KMS-11 (cell line): ENCODE data around the gene ANAPC16.

Experiments
- H2AFZ ChIP-seq: fragments of 200-600 bp; sonication (generic); 2 replicates; pipeline ENCODE4 v1.6.1; 2016; ENCODE audit warnings: antibody characterized with exemption, mixed run types, low read depth
- H3K27ac ChIP-seq: fragments of 200-600 bp; sonication (generic); 2 replicates; pipeline ENCODE4 v1.6.1; 2016; ENCODE audit warnings: mild to moderate bottlenecking, mixed run types
- H3K27me3 ChIP-seq: fragments of 200-600 bp; sonication (generic); 2 replicates; pipeline ENCODE4 v1.6.1; 2017; ENCODE audit warnings: mild to moderate bottlenecking, low read depth, mixed run types, moderate library complexity; ENCODE audit not compliant: insufficient read depth
- H3K36me3 ChIP-seq: fragments of 200-600 bp; sonication (generic); 2 replicates; pipeline ENCODE4 v1.6.1; 2017; ENCODE audit warnings: mild to moderate bottlenecking, mixed run types; ENCODE audit not compliant: insufficient read depth
- H3K4me1 ChIP-seq: fragments of 200-600 bp; sonication (generic); 2 replicates; pipeline ENCODE4 v1.6.1; 2016; ENCODE audit warnings: mild to moderate bottlenecking, low read depth, mixed run types; ENCODE audit not compliant: poor library complexity, severe bottlenecking
- H3K4me2 ChIP-seq: fragments of 200-600 bp; sonication (generic); 2 replicates; pipeline ENCODE4 v1.7.0; 2016; ENCODE audit warnings: mild to moderate bottlenecking, mixed run types
- H3K4me3 ChIP-seq: fragments of 200-600 bp; sonication (generic); IDR thresholded peaks from 2 replicates; pipeline ENCODE4 v1.6.1; 2017; ENCODE audit warnings: low read depth, low read length, mixed read lengths; ENCODE audit not compliant: insufficient read depth
- H3K79me2 ChIP-seq: fragments of 200-600 bp; sonication (generic); 2 replicates; pipeline ENCODE4 v1.6.1; 2016; ENCODE audit warnings: low read depth, mixed run types; ENCODE audit not compliant: insufficient read depth
- H3K9ac ChIP-seq: fragments of 200-600 bp; sonication (generic); 2 replicates; pipeline ENCODE4 v1.6.1; 2016; ENCODE audit warnings: mild to moderate bottlenecking, mixed run types
- H4K20me1 ChIP-seq: fragments of 200-600 bp; sonication (generic); 2 replicates; pipeline ENCODE4 v1.6.1; 2016; ENCODE audit warnings: mild to moderate bottlenecking, mixed run types; ENCODE audit not compliant: insufficient read depth
- CTCF ChIP-seq: fragments of 200-600 bp; sonication (generic); conservative IDR thresholded peaks from 2 replicates; pipeline ENCODE4 v1.6.1; 2017; ENCODE audit warnings: low read depth, mild to moderate bottlenecking, antibody characterized with exemption, low read length, moderate library complexity, mixed read lengths

Gene ANAPC16

GRCh38 chr10:72186258-72186981 lies 29.4 kb upstream of the ANAPC16 start:
- Histone ChIP-seq H3K27ac (no peak overlapping the region), H3K4me1 (no peaks in the 10 kb centered on the region), H3K4me2 (no peak overlapping the region), H3K4me3 (no peak overlapping the region), H3K27me3 (no peaks in the 10 kb centered on the region), H2AFZ (no peak overlapping the region), H3K36me3 (no peaks in the 10 kb centered on the region), H3K79me2 (no peaks in the 10 kb centered on the region), H3K9ac (no peak overlapping the region), H4K20me1 (no peaks in the 10 kb centered on the region)
- TF ChIP-seq CTCF: no peak

- H3K27ac ChIP-seq: no peak overlapping the region
- no peak overlapping the region for H2AFZ ChIP-seq
- no peaks in the 10 kb centered on the region for H3K4me1 ChIP-seq
- no peaks in the 10 kb centered on the region for H3K27me3 ChIP-seq
- H3K4me2 ChIP-seq: no peak overlapping the region
- H3K36me3 ChIP-seq: no peaks in the 10 kb centered on the region
- H3K4me3 ChIP-seq: no peak overlapping the region
- H4K20me1 ChIP-seq: no peaks in the 10 kb centered on the region
- no peak for TF ChIP-seq CTCF
- H3K79me2 ChIP-seq: no peaks in the 10 kb centered on the region
- no peak overlapping the region for H3K9ac ChIP-seq
Measured at GRCh38 chr10:72186982-72187330, 28.9 kb upstream of the ANAPC16 start.

- Histone ChIP-seq H3K4me2 (no peak overlapping the region), H3K4me1 (no peaks in the 10 kb centered on the region), H3K4me3 (no peak overlapping the region), H3K36me3 (no peaks in the 10 kb centered on the region), H4K20me1 (no peaks in the 10 kb centered on the region), H3K27me3 (no peaks in the 10 kb centered on the region), H2AFZ (no peak overlapping the region), H3K27ac (no peak overlapping the region), H3K79me2 (no peaks in the 10 kb centered on the region), H3K9ac (no peak overlapping the region)
- TF ChIP-seq CTCF: no peak
Measured at GRCh38 chr10:72194949-72195348, 20.9 kb upstream of the ANAPC16 start.

GRCh38 chr10:72200883-72201282 lies 14.9 kb upstream of the ANAPC16 start:
- no peaks in the 10 kb centered on the region for H3K79me2 ChIP-seq
- H3K4me2 ChIP-seq: no peak overlapping the region
- no peaks in the 10 kb centered on the region for H4K20me1 ChIP-seq
- H2AFZ ChIP-seq: no peak overlapping the region
- H3K27me3 ChIP-seq: no peaks in the 10 kb centered on the region
- no peak overlapping the region for H3K9ac ChIP-seq
- H3K4me1 ChIP-seq: no peaks in the 10 kb centered on the region
- no peak overlapping the region for H3K27ac ChIP-seq
- H3K36me3 ChIP-seq: no peaks in the 10 kb centered on the region
- H3K4me3 ChIP-seq: no peak overlapping the region
- no peak for TF ChIP-seq CTCF
